Activated CD8-positive, alpha-beta memory T cell treated with anti-CD3 and anti-CD28 coated beads, Interleukin-2, amount 50 U/mL, for 24 hours (primary cell): Measurements from ENCODE around the gene OR52E8.

Experiments
- DNase-seq: peaks from one replicate; pipeline ENCODE4 v3.0.0-alpha.2; 2020; ENCODE audit errors: extremely low read depth

Gene OR52E8

GRCh38 chr11:5857590-5857989, at the start of gene OR52E8:
OR52E8 (minus strand) TSS chr11:5857690; CDS start chr11:5857690, 0 bp downstream.
- DNase-seq, result no peak

DNA sequence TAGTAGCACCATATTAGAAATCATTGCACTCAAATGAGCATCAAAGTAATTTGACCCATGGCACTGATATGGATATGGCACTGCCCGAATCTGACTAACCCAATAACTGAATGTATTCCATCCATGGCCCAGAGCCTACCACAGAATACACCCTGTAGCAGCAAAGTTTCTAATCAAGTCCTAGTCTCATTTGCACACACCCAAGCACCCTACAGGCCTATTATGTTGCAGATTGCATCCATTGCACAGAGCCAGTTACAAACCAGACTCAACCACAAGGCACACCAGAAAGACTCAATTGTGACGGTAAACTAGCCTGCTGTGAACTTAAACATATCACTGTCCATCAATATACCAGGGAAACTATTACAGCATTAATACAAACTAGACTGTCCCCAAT, 42.0 kb upstream of the OR52E8 start:
- no peak for DNase-seq

- no peak for DNase-seq
These were observed 35.4 kb upstream of the OR52E8 start, which contains the start of gene OR52E5 for GRCh38 chr11:5892908-5893307. OR52E5 (plus strand) TSS chr11:5893208; CDS start chr11:5900777, 7,569 bp downstream.

DNA sequence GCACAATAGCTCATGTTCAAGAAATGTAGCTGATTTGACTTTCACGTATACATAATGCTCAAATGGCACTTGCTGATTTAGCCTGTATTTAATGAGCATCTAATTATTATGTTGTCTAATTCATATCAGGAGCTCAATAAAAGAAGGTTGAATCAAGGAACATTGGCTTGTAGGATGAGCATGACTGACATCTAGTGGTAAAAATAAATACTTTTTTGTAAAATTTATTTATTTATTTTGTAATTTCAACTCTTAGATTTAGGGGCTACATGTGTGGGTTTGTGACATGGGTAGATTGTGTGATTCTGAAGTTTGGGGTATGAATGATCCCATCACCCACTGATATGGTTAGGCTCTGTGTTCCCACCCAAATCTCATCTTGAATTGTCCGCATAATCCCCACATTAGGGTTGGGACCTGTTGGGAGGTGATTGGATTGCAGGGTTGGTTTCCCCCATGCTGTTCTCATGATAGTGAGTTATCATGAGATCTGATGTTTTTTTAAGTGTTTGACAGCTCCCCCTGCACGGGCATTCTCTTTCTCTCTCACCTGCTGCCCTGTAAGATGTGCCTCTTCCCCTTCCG, 33.8 kb upstream of the OR52E8 start:
- no peak for DNase-seq

DNA sequence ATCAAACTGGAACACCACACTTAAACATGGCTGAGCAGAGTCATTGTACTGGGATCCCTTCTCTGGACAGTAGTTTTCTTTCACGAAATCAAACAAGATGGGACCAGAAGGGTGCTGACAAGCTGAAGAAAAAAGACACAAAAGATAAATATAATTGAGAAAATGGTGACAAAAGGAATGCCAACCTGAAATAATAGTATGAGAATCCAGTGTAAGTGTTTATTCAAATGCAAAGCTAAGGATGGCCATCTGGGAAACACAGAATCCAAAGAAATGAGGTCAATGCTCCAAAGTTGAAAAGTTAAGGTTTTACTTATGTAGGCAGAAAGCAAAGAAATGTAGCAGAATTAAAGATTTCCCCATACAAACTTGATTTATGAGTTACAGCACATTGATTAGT, 30.2 kb upstream of the OR52E8 start:
- no peak for DNase-seq

GRCh38 chr11:5887172-5887571, 29.7 kb upstream of the OR52E8 start:
- no peak for DNase-seq

- no peak for DNase-seq
These were observed 24.3 kb upstream of the OR52E8 start for GRCh38 chr11:5881756-5882155.

DNA sequence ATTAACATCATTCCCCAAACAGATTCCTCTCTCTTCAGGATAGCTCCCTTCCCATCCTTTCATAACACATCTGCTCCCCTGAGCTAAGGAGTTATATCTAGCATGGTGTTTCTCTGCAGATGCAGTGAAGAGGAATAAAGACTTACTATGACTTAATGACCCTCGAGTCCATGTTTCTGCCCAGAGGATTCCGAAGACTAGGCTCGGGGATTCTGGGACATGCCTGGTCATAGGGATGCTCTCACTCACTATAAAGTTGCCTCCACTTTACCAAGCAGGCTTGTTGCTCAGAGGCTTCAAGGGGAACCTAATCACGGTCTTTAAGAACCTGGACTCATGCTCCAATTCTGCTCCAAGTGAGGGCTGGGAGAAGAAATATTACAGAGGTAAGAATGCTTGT, 22.8 kb upstream of the OR52E8 start, which contains the start of gene OR52E4:
OR52E4 (plus strand) TSS at position 301 of the 400 bp plus-strand sequence. CDS start 3,664 bp downstream, outside the sequence.
- DNase-seq, result no peak

- DNase-seq, result no peak
These were observed 21.1 kb upstream of the OR52E8 start for GRCh38 chr11:5878564-5878963.

- DNase-seq, result no peak
These were observed 8.3 kb upstream of the OR52E8 start for GRCh38 chr11:5865826-5866225.

- no peak for DNase-seq
These were observed 6.5 kb downstream of the OR52E8 start for GRCh38 chr11:5851002-5851401.

DNA sequence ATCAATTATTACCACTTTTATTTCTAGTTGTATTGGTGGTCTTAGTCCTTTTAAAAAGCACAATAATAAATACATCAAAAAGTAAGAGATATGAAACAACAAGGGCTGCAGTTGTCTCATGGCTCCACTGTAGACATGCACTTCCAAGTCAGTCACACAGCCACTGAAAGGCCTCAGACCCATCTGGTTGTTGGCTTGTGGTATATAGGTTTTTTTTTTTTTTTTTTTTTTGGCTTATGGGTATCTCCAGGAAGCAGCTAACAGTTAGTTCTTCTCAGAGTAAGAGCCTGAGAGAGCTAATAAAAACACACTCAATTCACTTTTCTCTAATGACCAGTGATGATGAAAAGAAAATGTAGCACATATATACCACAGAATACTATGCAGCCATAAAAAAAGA, 9.8 kb downstream of the OR52E8 start:
- no peak for DNase-seq

DNA sequence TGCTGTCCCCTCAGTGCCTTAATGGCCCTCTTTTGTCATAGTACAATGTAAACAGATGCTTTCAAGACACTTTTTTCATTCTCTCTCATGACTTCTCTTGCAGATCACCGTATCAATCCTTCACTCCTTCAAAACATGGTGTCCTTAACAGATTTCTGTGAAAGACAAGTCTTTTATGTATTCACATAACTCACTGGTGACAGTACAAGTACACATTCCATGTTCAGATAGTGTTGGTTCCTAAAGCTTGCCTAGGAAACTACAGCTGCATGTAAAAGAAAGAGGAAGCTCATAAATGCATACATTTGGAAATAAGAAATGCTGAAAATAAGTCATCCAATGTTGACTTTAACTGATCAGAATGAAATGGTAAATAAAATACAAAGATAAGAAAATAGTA, 10.8 kb downstream of the OR52E8 start:
- DNase-seq, result no peak

GRCh38 chr11:5841797-5842196, 15.7 kb downstream of the OR52E8 start, which contains the start of gene OR52E6:
OR52E6 (minus strand) TSS chr11:5841897; CDS start chr11:5841897, 0 bp downstream.
- no peak for DNase-seq

DNA sequence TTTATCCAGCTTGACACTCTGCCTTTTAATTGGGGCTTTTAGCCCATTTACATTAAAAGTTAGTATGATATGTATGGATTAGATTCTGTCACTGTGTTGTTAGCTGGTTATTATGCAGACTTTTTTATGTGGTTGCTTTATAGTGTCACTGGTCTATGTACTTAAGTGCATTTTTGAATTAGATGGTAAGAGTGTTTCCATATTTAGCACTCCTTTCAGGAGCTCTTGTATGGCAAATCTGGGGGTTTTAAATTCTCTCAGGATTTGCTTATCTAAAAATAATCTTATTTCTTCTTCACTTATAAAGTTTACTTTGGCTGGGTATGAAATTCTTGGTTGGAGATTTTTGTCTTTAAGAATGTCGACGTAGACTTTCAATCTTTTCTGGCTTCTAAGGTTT, 19.8 kb downstream of the OR52E8 start:
- no peak for DNase-seq

DNA sequence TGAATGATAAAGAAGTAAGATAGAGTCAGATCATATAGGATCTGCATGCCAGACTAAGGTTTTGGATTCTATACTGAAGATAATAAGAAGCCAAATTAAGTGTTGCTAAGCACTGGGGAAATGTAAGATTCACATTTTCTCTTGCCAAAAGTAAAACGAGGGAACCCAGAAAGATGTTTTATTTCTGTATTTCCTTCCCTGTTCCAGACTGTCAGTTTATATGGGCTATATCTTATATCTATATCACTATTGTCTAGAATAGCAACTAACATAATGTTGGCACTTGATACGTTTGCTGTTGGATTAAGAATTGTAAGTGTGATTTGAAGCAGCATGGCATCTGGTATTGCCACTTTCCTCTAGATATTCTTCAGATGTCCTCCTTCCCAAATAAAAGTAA, 24.0 kb downstream of the OR52E8 start:
- DNase-seq, result no peak

- no peak for DNase-seq
These were observed 26.2 kb downstream of the OR52E8 start for GRCh38 chr11:5831196-5831829.

DNA sequence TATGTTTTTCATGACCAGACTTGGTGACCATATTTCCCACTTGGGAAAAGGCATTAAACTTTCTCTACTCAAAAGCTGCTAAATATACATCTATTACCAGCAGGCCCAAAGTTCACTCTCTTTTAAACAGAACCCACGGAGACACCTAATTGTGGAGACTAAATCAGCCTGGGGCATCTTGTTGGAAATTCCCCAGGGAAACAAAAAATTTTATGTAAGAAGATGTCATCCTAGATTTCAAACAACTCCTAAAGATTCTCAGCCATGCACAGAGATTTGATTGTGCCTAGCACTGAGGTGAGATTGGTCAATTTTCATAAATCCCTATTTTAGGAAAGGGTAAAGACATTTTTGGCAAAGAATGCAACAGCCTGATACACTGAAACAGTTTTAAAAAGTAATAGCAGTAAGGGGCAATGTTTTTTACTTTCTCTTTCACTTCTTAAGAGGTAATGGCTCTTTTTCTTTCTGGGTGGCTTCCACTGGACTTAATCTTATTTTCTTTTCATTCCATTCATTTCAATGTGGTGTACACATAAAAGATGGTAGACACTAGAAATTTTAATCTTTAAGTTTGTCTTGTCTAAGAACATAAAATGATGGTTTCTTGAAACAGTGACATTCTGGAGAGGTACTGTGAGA, 39.1 kb downstream of the OR52E8 start:
- no peak for DNase-seq

DNA sequence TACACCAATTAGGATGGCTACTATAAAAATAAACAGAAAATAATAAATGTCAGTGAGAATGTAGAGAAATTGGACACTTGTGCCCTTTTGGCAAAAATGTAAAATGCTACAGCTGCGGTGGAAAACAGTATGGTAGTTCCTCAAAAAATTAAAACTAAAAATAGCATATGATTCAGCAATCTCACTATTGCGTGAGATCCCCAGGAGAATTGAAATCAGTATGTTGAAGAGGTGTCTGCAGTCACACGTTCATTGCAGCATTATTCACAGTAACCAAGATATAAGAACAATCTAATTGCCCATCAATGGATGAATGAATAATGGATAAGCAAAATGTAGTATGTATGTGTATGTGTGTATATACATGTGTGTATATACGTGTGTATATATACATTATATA, 42.0 kb downstream of the OR52E8 start:
- no peak for DNase-seq

DNA sequence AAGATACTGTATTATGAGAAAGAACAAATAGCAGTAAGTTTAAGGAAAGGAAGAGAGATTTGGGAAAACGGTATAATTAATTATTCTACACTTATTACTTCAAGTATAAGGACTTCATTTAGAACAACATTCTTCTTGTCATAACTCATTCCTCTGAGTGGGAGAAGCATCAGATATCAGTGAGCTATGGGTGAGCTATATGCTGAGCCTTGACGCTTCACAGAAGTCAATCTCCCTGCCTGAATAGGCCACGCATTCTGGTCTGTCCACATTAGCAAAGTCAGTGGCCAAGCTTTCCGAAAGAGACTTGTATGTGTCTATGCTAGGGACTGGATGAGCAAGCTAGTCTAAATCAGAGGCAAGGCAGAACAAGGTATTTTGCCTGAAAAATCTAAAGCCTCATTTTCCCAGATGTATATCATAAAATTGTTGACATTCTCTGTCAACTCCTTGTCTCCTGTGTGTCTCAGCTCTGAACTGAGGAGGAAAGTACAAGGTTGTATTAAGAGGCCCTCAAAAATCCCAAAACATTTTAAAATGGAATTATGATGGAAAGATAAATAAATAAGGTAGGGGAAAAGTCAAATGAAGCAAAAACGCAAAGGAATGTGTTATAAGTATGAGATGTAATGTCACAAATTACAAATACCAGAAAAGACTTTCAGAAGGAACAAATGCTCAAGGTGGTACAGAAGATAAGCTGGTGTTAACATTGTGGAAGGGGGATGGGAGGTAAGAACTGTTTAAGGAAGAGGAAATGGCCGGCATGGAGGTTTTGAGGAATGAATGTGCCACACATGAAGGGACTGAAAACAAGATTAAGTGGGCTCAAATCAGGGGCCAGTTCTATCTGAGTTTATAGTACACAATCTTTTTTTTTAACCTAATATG, 47.3 kb downstream of the OR52E8 start:
- DNase-seq, result no peak

- no peak for DNase-seq
These were observed 48.4 kb downstream of the OR52E8 start for GRCh38 chr11:5809122-5809519.

DNA sequence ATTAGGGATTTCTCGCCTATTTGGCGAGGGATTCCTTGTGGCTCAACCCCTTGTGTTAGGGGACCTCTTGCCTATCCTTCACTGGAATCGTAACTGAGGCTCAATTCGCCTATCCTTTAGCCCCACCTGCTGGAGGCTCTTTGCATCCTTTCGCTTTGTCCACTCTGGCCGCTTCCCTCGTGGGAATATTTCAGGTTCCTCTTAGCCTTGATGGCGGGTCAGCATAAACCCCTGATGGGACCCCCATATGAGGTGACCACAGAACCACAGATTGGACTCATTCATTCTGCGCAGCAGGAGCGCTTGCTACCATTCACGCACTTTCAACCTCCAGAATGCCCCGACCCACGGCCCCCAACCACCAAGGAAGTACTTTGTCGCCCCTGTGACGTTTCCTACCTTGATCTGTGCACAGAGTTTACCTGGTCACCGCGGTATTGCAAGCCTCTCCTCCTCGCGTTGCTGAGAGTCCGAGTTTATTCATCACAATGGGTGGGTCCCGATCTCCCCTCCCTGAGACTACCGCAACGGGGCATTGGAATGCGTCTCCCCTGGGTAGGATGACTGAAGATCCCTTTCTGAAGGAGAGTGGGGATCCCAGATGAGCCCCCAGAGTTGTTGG, 48.9 kb downstream of the OR52E8 start, which contains the start of gene OR52N2:
OR52N2 (plus strand) TSS at position 425 of the 622 bp plus-strand sequence. CDS start 11,412 bp downstream, outside the sequence.
- peak; percentile 25 for DNase-seq
